Measurements from ENCODE around the gene NARF. TPM values are rescaled to one million over a fixed set of nuclear protein-coding genes. Genes with fewer than 3 reads are reported as not detected.

NARF gene
- polyA plus RNA-seq, result 31.9 to 36.8 TPM (median 32.9 TPM) in 3 replicates
- 40.8 TPM for polyA plus RNA-seq (2011; ENCODE audit: low read depth)
- polyA plus RNA-seq (2011; cell fraction: cytosol; rRNA removed), result 27.9 and 31.3 TPM in 2 replicates
- polyA plus RNA-seq (2011; cell fraction: nucleus; rRNA removed), result 40.5 and 43.6 TPM in 2 replicates
- 22.1 and 40.8 TPM in 2 replicates for polyA plus RNA-seq (2012; ENCODE audit: low replicate concordance)
- 19.5 to 39.9 TPM (median 24.4 TPM) in 3 replicates for polyA minus RNA-seq
- polyA minus RNA-seq (2011; cell fraction: cytosol; rRNA and poly(A)+ RNA removed), result 26.1 TPM
- 7.3 and 12.1 TPM in 2 replicates for polyA minus RNA-seq (2011; cell fraction: nucleus; rRNA and poly(A)+ RNA removed)

- H3K79me2 ChIP-seq (ENCODE audit: control insufficient read depth, insufficient read depth, low read length), result peaks cover 6% of the 10 kb centered on the region
- dilution Hi-C loops (cut with MboI; ENCODE audit: extremely low pct_ligation_motif_present, low sequenced_read_pairs), result no loop called here
- H3K36me3 ChIP-seq (ENCODE audit: control insufficient read depth in 2 of 2, extremely low read depth in 1 of 2, insufficient read depth in 2 of 2, low read length in 2 of 2), result peaks cover 3% of the 10 kb centered on the region in 2 experiments
- no peaks in the 10 kb centered on the region for H3K27me3 ChIP-seq (ENCODE audit: control insufficient read depth, extremely low read depth, insufficient read depth, low read length)
- H4K20me1 ChIP-seq (ENCODE audit: control insufficient read depth, extremely low read depth, insufficient read depth, low read length), result no peaks in the 10 kb centered on the region
- H3K4me3 ChIP-seq (ENCODE audit: control insufficient read depth in 2 of 3, extremely low read depth in 1 of 3, insufficient read depth in 2 of 3, low read depth in 1 of 3, low read length in 3 of 3), result peak within 1 kb of the TSS; percentile 68 to 81 (median 70)
- H3K9me1 ChIP-seq (ENCODE audit: control insufficient read depth, extremely low read depth, insufficient read depth, low read length), result no peaks in the 10 kb centered on the region
- TF ChIP-seq EZH2 (IDR thresholded peaks at IDR 0.05; ENCODE audit: low read length) (no peak), CTCF (optimal IDR thresholded peaks at IDR 0.05 in 1 of 3, IDR thresholded peaks at IDR 0.05 in 1 of 3, conservative IDR thresholded peaks at IDR 0.05 in 1 of 3; ENCODE audit: extremely low read depth in 1 of 3, insufficient read depth in 2 of 3, low read length in 3 of 3) (no peak)
- FAIRE-seq (no peak), DNase-seq (ENCODE audit: low read depth, low spot score) (peak; percentile 91)
- peak within 1 kb of the TSS; percentile 90 for H3K27ac ChIP-seq (ENCODE audit: control insufficient read depth, insufficient read depth, low read length)
- peak within 1 kb of the TSS; percentile 73 for H2AFZ ChIP-seq (ENCODE audit: control insufficient read depth, low read length)
- peak within 1 kb of the TSS; percentile 94 for H3K4me2 ChIP-seq (ENCODE audit: control insufficient read depth, extremely low read depth, insufficient read depth, low read depth, low read length)
- no peaks in the 10 kb centered on the region for H3K9me3 ChIP-seq (ENCODE audit: control insufficient read depth, low read depth, low read length)
- peaks cover 15% of the 10 kb centered on the region for H3K4me1 ChIP-seq (ENCODE audit: control insufficient read depth, extremely low read depth, insufficient read depth, low read length)
- peak within 1 kb of the TSS; percentile 91 for H3K9ac ChIP-seq (ENCODE audit: control insufficient read depth, extremely low read depth, insufficient read depth, low read length)
These were observed at the start of gene NARF for GRCh38 chr17:82458179-82458884. Gene NARF (plus strand): TSS chr17:82458741. CDS start chr17:82458804, 63 bp downstream.

- no peak overlapping the region for H3K4me2 ChIP-seq (ENCODE audit: control insufficient read depth, extremely low read depth, insufficient read depth, low read depth, low read length)
- dilution Hi-C loops (cut with MboI; ENCODE audit: extremely low pct_ligation_motif_present, low sequenced_read_pairs), result no loop called here
- no peaks in the 10 kb centered on the region for H3K27me3 ChIP-seq (ENCODE audit: control insufficient read depth, extremely low read depth, insufficient read depth, low read length)
- no peaks in the 10 kb centered on the region for H3K9me3 ChIP-seq (ENCODE audit: control insufficient read depth, low read depth, low read length)
- H3K36me3 ChIP-seq (ENCODE audit: control insufficient read depth in 2 of 2, extremely low read depth in 1 of 2, insufficient read depth in 2 of 2, low read length in 2 of 2), result peaks cover 3 to 4% of the 10 kb centered on the region in 2 experiments
- DNase-seq (ENCODE audit: low read depth, low spot score) (no peak), FAIRE-seq (no peak)
- H3K27ac ChIP-seq (ENCODE audit: control insufficient read depth, insufficient read depth, low read length), result no peak overlapping the region
- no peaks in the 10 kb centered on the region for H3K79me2 ChIP-seq (ENCODE audit: control insufficient read depth, insufficient read depth, low read length)
- no peaks in the 10 kb centered on the region for H3K4me1 ChIP-seq (ENCODE audit: control insufficient read depth, extremely low read depth, insufficient read depth, low read length)
- H2AFZ ChIP-seq (ENCODE audit: control insufficient read depth, low read length), result no peak overlapping the region
- no peak overlapping the region for H3K9ac ChIP-seq (ENCODE audit: control insufficient read depth, extremely low read depth, insufficient read depth, low read length)
- H3K9me1 ChIP-seq (ENCODE audit: control insufficient read depth, extremely low read depth, insufficient read depth, low read length), result no peaks in the 10 kb centered on the region
- H4K20me1 ChIP-seq (ENCODE audit: control insufficient read depth, extremely low read depth, insufficient read depth, low read length), result peaks cover 4% of the 10 kb centered on the region
- TF ChIP-seq CTCF (optimal IDR thresholded peaks at IDR 0.05 in 1 of 3, IDR thresholded peaks at IDR 0.05 in 1 of 3, conservative IDR thresholded peaks at IDR 0.05 in 1 of 3; ENCODE audit: extremely low read depth in 1 of 3, insufficient read depth in 2 of 3, low read length in 3 of 3), result no peak
- TF ChIP-seq EZH2 (IDR thresholded peaks at IDR 0.05; ENCODE audit: low read length), result no peak
- H3K4me3 ChIP-seq (ENCODE audit: control insufficient read depth in 2 of 3, extremely low read depth in 1 of 3, insufficient read depth in 2 of 3, low read depth in 1 of 3, low read length in 3 of 3), result no peak overlapping the region
These were observed 49.6 kb upstream of the NARF start for GRCh38 chr17:82408938-82409318.

Measured in keratinocyte (primary cell).